Measurements from ENCODE around the gene NMS. TPM values are rescaled to one million over a fixed set of nuclear protein-coding genes. Genes with fewer than 3 reads are reported as not detected.

NMS gene, protein sequence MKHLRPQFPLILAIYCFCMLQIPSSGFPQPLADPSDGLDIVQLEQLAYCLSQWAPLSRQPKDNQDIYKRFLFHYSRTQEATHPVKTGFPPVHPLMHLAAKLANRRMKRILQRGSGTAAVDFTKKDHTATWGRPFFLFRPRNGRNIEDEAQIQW
- not detected for total RNA-seq
- total RNA-seq (2013): not detected
- 0 to 0.06 (median 0) reads per million in 29 experiments for total RNA-seq

DNA sequence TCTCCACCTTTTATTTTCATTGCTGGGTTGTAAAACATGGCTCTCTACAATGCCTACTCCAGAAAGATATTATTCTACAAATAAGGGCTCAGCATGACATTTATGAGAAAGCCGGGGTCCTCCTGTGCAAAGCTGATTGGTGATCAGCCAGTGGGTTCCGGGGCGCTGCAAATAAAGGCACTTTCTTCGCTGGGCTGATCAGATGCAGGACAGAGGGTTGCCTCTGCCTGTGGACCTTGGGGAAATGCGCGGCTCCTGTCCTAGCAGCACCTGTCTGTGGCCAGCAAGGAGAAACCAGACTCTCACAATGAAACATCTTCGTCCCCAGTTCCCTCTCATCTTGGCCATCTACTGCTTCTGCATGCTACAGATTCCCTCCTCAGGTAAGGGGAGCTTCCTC lies at the start of gene NMS:
Gene NMS, plus strand, starts transcription at position 301 of the 400 bp plus-strand sequence. Its CDS starts 7 bp downstream, at position 308.
- Histone ChIP-seq H3K4me3 (ENCODE audit: control insufficient read depth in 1 of 2, extremely low read depth in 1 of 2, low read length in 1 of 2) (no peak within 1 kb of the TSS), H3K9me3 (no peaks in the 10 kb centered on the region), H3K4me1 (ENCODE audit: control insufficient read depth in 1 of 2, extremely low read depth in 1 of 2, insufficient read depth in 2 of 2, low read length in 2 of 2) (no peaks in the 10 kb centered on the region), H3K36me3 (ENCODE audit: control insufficient read depth in 2 of 2, extremely low read depth in 1 of 2, insufficient read depth in 1 of 2, low read length in 1 of 2) (no peaks in the 10 kb centered on the region), H3K27ac (ENCODE audit: low read length) (no peak within 1 kb of the TSS), H3K27me3 (replicated peaks in 1 of 2; ENCODE audit: control insufficient read depth in 2 of 2, extremely low read depth in 1 of 2, insufficient read depth in 2 of 2, low read length in 1 of 2) (peaks cover 0 to 9% of the 10 kb centered on the region in 2 experiments)
- Mint-ChIP-seq H3K27me3 (peaks cover 51 to 55% of the 10 kb centered on the region in 2 donors), H3K4me3 (no peak within 1 kb of the TSS), H3K9me3 (peaks cover 0 to 3% (median 0%) of the 10 kb centered on the region in 3 donors), H3K4me1 (peaks cover 0 to 5% (median 0%) of the 10 kb centered on the region in 3 donors), H3K36me3 (no peaks in the 10 kb centered on the region), H3K27ac (no peak within 1 kb of the TSS)
- 76% methylated on average over 7 of the region's 7 CpGs for WGBS (ENCODE audit: insufficient coverage)
- POLR2A ChIA-PET: no interaction called here
- CTCF ChIA-PET: no interaction called here
- no peak for DNase-seq
- ATAC-seq (replicated peaks in 1 of 4): no peak

DNA sequence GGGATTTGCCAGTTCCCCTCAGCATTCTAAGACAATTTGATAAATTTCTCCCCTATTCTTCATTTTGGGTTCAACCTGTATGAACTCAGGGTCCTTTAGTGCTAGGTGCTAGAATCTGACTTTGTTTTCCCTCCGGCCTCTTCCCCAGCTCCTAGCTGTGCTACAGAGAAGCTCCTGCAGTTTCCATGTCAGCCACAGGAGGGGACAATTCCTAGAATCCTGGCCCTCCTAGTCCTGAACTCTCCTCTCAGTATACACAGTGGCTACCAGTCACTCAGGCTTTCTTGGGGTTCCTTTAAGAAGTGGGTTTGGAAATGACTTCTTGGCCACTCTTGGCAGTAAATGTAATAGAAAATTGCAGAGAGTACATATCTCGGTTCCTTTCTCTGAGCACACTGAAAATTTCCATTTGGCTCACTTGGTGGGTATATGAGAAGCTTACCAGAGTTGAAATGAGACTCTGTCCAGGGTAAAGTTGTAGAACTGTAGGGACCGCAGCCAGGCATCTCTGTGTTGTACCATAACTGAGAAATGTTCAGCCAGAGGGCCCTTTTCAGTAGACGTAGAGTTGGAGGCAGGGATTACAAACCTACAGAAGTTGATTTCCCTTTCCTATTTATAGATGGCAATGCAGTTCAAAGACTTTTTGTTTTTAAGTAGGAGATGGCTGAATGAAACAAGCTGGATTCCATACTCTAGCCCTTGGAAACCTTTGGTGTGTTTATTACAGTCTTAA lies 47.8 kb upstream of the NMS start:
- no peaks in the 10 kb centered on the region for H3K36me3 Mint-ChIP-seq
- ChIA-PET CTCF (no interaction called here), POLR2A (no interaction called here)
- Histone ChIP-seq H3K27me3 (replicated peaks in 1 of 2; ENCODE audit: control insufficient read depth in 2 of 2, extremely low read depth in 1 of 2, insufficient read depth in 2 of 2, low read length in 1 of 2) (no peaks in the 10 kb centered on the region), H3K27ac (ENCODE audit: low read length) (no peak overlapping the region), H3K4me3 (ENCODE audit: control insufficient read depth in 1 of 2, extremely low read depth in 1 of 2, low read length in 1 of 2) (no peak overlapping the region), H3K4me1 (ENCODE audit: control insufficient read depth in 1 of 2, extremely low read depth in 1 of 2, insufficient read depth in 2 of 2, low read length in 2 of 2) (peaks cover 0 to 5% of the 10 kb centered on the region in 2 experiments), H3K36me3 (ENCODE audit: control insufficient read depth in 2 of 2, extremely low read depth in 1 of 2, insufficient read depth in 1 of 2, low read length in 1 of 2) (no peaks in the 10 kb centered on the region), H3K9me3 (no peaks in the 10 kb centered on the region)
- DNase-seq (no peak), ATAC-seq (replicated peaks in 1 of 4) (no peak)
- H3K27me3 Mint-ChIP-seq: peaks cover 5 to 10% of the 10 kb centered on the region in 2 donors
- H3K9me3 Mint-ChIP-seq: no peaks in the 10 kb centered on the region
- H3K4me1 Mint-ChIP-seq: peaks cover 8 to 10% (median 8%) of the 10 kb centered on the region in 3 donors
- no peak overlapping the region for H3K27ac Mint-ChIP-seq
- 100% methylated on average over 1 of the region's 4 CpGs for WGBS (ENCODE audit: insufficient coverage)
- no peak overlapping the region for H3K4me3 Mint-ChIP-seq

DNA sequence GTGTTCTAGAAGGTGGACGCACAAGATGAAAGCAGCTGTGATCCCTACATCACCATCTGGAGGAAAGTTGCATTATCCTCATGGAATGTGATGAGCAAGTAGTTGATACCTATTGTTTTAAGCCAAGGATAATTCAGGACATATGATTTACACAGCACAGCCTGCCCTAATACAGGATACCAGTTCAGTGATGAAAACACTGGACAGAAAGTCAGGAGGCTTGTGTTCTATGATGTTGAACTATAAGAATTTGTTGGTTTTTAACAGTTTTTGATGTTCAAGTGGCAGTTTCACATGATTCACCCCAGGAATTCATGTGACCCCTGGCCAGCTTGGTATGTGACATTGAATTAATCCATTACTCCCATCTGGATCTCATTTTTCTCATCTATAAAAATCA lies 46.7 kb upstream of the NMS start:
- H3K27me3 Mint-ChIP-seq: peaks cover 8 to 10% of the 10 kb centered on the region in 2 donors
- no peak overlapping the region for H3K27ac Mint-ChIP-seq
- Histone ChIP-seq H3K36me3 (ENCODE audit: control insufficient read depth in 2 of 2, extremely low read depth in 1 of 2, insufficient read depth in 1 of 2, low read length in 1 of 2) (no peaks in the 10 kb centered on the region), H3K4me3 (ENCODE audit: control insufficient read depth in 1 of 2, extremely low read depth in 1 of 2, low read length in 1 of 2) (no peak overlapping the region), H3K4me1 (ENCODE audit: control insufficient read depth in 1 of 2, extremely low read depth in 1 of 2, insufficient read depth in 2 of 2, low read length in 2 of 2) (no peaks in the 10 kb centered on the region), H3K9me3 (no peaks in the 10 kb centered on the region), H3K27ac (ENCODE audit: low read length) (no peak overlapping the region), H3K27me3 (replicated peaks in 1 of 2; ENCODE audit: control insufficient read depth in 2 of 2, extremely low read depth in 1 of 2, insufficient read depth in 2 of 2, low read length in 1 of 2) (no peaks in the 10 kb centered on the region)
- DNase-seq (no peak), ATAC-seq (replicated peaks in 1 of 4) (no peak)
- H3K4me3 Mint-ChIP-seq: no peak overlapping the region
- CTCF ChIA-PET: no interaction called here
- H3K9me3 Mint-ChIP-seq: no peaks in the 10 kb centered on the region
- H3K4me1 Mint-ChIP-seq: peaks cover 6 to 13% (median 7%) of the 10 kb centered on the region in 3 donors
- no CpG with 5 or more reads among the region's 1 CpG for WGBS (ENCODE audit: insufficient coverage)
- POLR2A ChIA-PET: no interaction called here
- H3K36me3 Mint-ChIP-seq: no peaks in the 10 kb centered on the region

DNA sequence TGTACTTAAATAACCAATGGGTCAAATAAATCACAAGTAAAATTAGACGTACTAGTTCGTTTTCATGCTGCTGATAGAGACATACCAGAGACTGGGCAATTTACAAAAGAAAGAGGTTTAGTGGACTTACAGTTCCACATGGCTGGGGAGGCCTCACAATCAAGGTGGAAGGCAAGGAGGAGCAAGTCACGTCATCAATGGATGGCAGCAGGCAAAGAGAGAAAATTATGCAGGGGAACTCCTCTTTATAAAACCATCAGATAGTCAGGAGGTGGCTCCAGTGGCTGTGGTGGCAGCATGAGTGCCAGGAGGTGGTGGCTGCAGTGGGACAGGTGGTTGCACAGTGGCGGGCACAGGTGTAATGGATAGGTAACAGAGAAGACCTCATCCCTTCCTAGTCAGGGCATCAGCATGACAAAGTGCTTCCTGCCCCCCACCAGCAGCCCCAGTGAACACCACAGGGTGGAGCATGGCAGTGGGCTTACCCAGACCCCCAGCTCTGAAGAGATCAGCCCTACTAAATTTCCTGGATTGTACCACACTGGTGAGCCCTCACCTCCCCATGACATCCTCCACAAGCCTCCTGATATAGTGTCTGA lies 45.9 kb upstream of the NMS start:
- H3K36me3 ChIP-seq (ENCODE audit: control insufficient read depth in 2 of 2, extremely low read depth in 1 of 2, insufficient read depth in 1 of 2, low read length in 1 of 2): no peaks in the 10 kb centered on the region
- H3K27me3 ChIP-seq (replicated peaks in 1 of 2; ENCODE audit: control insufficient read depth in 2 of 2, extremely low read depth in 1 of 2, insufficient read depth in 2 of 2, low read length in 1 of 2): no peaks in the 10 kb centered on the region
- H3K4me3 ChIP-seq (ENCODE audit: control insufficient read depth in 1 of 2, extremely low read depth in 1 of 2, low read length in 1 of 2): no peak overlapping the region
- CTCF ChIA-PET: interaction anchor here in 1 of 2 donors (0.6 kb wide), 1 partner anchor 1509 kb away, joined by 5 read pairs; no protein-coding TSS in a partner anchor
- Mint-ChIP-seq H3K4me1 (peaks cover 6 to 13% (median 6%) of the 10 kb centered on the region in 3 donors), H3K27ac (no peak overlapping the region), H3K27me3 (peaks cover 8 to 10% of the 10 kb centered on the region in 2 donors), H3K9me3 (no peaks in the 10 kb centered on the region), H3K4me3 (no peak overlapping the region), H3K36me3 (no peaks in the 10 kb centered on the region)
- POLR2A ChIA-PET: no interaction called here
- ATAC-seq (replicated peaks in 1 of 4): no peak
- WGBS (ENCODE audit: insufficient coverage): no CpG with 5 or more reads among the region's 4 CpGs
- H3K27ac ChIP-seq (ENCODE audit: low read length): no peak overlapping the region
- no peaks in the 10 kb centered on the region for H3K4me1 ChIP-seq (ENCODE audit: control insufficient read depth in 1 of 2, extremely low read depth in 1 of 2, insufficient read depth in 2 of 2, low read length in 2 of 2)
- no peaks in the 10 kb centered on the region for H3K9me3 ChIP-seq
- no peak for DNase-seq

DNA sequence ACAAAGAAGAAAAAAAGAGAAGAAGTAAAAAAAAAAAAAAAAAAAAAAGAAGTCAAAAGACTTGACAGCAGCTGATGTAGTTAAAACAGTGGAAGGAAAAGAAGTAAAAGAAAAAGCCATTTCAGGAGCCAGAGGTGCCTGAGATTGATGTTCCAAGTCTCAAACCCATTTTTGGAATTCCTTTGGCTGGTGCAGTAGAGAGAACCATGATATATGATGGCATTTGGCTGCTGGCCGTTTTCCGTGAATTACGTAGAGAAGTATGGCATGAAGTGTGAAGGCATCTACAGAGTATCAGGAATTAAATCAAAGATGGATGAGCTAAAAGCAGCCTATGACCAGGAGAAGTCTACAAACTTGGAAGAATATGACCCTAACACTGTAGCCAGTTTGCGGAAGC lies 45.2 kb upstream of the NMS start:
- Histone ChIP-seq H3K36me3 (ENCODE audit: control insufficient read depth in 2 of 2, extremely low read depth in 1 of 2, insufficient read depth in 1 of 2, low read length in 1 of 2) (no peaks in the 10 kb centered on the region), H3K4me1 (ENCODE audit: control insufficient read depth in 1 of 2, extremely low read depth in 1 of 2, insufficient read depth in 2 of 2, low read length in 2 of 2) (no peaks in the 10 kb centered on the region), H3K9me3 (no peaks in the 10 kb centered on the region), H3K27ac (ENCODE audit: low read length) (no peak overlapping the region), H3K27me3 (replicated peaks in 1 of 2; ENCODE audit: control insufficient read depth in 2 of 2, extremely low read depth in 1 of 2, insufficient read depth in 2 of 2, low read length in 1 of 2) (no peaks in the 10 kb centered on the region), H3K4me3 (ENCODE audit: control insufficient read depth in 1 of 2, extremely low read depth in 1 of 2, low read length in 1 of 2) (no peak overlapping the region)
- Mint-ChIP-seq H3K9me3 (no peaks in the 10 kb centered on the region), H3K4me1 (peaks cover 6 to 13% (median 6%) of the 10 kb centered on the region in 3 donors), H3K27me3 (peaks cover 8 to 10% of the 10 kb centered on the region in 2 donors), H3K36me3 (no peaks in the 10 kb centered on the region), H3K4me3 (no peak overlapping the region), H3K27ac (no peak overlapping the region)
- ChIA-PET POLR2A (no interaction called here), CTCF (interaction anchor here in 1 of 2 donors (0.6 kb wide), 1 partner anchor 1508 kb away, joined by 5 read pairs; no protein-coding TSS in a partner anchor)
- ATAC-seq (replicated peaks in 1 of 4) (no peak), DNase-seq (no peak)
- whole genome bisulfite sequencing (ENCODE audit: insufficient coverage): 96% methylated on average over 4 of the region's 4 CpGs

DNA sequence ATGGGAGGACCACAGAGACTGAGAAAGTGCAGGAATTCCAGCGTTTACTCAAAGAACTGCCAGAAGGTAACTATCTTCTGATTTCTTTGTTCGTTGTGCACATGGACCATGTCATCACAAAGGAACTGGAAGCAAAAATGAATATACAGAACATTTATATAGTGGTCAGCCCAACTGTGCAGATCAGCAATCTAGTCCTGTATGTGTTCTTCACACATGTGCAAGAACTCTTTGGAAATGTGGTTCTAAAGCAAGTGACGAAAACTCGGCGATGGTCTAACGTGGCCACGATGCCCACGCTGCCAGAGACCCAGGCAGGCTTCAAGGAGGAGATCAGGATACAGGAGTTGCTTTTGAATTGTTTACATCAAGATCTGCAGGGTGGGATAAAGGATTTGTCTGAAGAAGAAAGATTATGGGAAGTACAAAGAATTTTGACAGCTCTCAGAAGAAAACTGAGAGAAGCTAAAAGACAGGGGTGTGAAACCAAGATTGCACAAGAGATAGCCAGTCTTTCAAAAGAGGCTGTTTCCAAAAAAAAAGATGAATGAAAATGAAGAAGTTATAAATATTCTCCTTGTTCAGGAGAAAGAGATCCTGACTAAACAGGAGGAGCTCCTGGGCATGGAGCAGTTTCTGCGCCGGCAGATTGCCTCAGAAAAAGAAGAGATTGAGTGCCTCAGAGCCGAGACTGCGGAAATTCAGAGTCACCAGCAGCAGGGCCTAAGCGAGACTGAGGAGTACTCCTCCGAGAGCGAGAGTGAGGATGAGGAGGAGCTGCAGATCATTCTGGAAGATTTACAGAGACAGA lies 44.5 kb upstream of the NMS start:
- no peak for ATAC-seq (replicated peaks in 1 of 4)
- ChIA-PET POLR2A (no interaction called here), CTCF (no interaction called here)
- H3K9me3 ChIP-seq: no peaks in the 10 kb centered on the region
- H3K27me3 ChIP-seq (replicated peaks in 1 of 2; ENCODE audit: control insufficient read depth in 2 of 2, extremely low read depth in 1 of 2, insufficient read depth in 2 of 2, low read length in 1 of 2): no peaks in the 10 kb centered on the region
- WGBS (ENCODE audit: insufficient coverage): 80% methylated on average over 11 of the region's 15 CpGs
- no peaks in the 10 kb centered on the region for H3K36me3 ChIP-seq (ENCODE audit: control insufficient read depth in 2 of 2, extremely low read depth in 1 of 2, insufficient read depth in 1 of 2, low read length in 1 of 2)
- no peak overlapping the region for H3K4me3 ChIP-seq (ENCODE audit: control insufficient read depth in 1 of 2, extremely low read depth in 1 of 2, low read length in 1 of 2)
- H3K4me1 Mint-ChIP-seq: peaks cover 6 to 13% (median 6%) of the 10 kb centered on the region in 3 donors
- H3K27ac Mint-ChIP-seq: no peak overlapping the region
- peaks cover 8 to 10% of the 10 kb centered on the region in 2 donors for H3K27me3 Mint-ChIP-seq
- H3K4me1 ChIP-seq (ENCODE audit: control insufficient read depth in 1 of 2, extremely low read depth in 1 of 2, insufficient read depth in 2 of 2, low read length in 2 of 2): no peaks in the 10 kb centered on the region
- peaks cover 0 to 6% (median 0%) of the 10 kb centered on the region in 3 donors for H3K9me3 Mint-ChIP-seq
- no peak overlapping the region for H3K4me3 Mint-ChIP-seq
- no peaks in the 10 kb centered on the region for H3K36me3 Mint-ChIP-seq
- H3K27ac ChIP-seq (ENCODE audit: low read length): no peak overlapping the region
- no peak for DNase-seq

Data from T-cell (primary cell).